ENCODE results near the gene CNKSR3.

- no peak for TF ChIP-seq CTCF (IDR thresholded peaks at IDR 0.05)
- no peak for TF ChIP-seq EZH2 (IDR thresholded peaks at IDR 0.05)
- no peak for TF ChIP-seq EZH2phosphoT487 (IDR thresholded peaks at IDR 0.05)
These were observed 106.7 kb downstream of the CNKSR3 start for GRCh38 chr6:154403788-154404187.
